GF-D8 (cell line): ENCODE measurements around the gene ZNF512B.

ENCODE experiments used
- DNase-seq: peaks from one replicate; lab custom pipeline; 2025; lab: John Stamatoyannopoulos, UW

Gene ZNF512B

DNA sequence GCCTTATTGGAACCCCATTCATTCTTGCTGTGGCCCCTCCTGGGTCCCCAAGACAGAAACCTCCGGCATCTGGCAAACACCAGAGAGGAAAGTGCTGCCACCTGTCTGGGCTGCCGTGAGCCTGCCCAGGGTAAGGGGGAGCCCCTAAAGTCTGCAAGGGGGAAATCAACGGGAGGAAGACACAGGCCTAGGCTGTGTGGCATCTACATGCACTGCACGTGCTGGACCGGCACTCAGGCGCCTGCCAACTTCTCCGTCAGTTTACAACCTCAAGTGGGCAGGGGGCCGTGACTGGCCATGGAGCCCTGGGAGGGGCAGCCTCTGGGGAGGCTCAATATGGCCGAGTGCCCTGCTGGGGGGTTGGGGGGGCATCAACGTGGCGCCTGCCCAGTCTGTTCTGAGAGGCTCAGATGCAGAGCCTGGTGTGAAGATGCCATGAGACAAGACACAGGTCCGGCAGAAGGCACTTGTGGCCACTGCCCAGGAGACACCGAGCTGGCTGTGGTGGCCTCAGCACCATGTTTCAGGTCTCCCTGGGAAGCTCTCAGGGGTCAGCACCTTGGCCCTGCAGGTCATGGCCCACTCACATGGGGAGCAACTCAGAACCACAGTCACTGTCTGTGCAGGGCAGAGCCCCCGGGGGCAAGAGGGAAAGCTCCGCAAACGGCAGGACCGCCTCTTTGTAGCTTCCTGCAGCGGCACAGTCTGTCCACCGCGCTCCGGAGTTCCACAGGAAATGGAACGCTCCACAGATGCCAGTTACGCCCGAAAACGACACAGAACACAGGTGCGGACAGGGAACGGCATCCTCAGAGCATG, 21.9 kb downstream of the ZNF512B start:
- DNase-seq, result no peak

GRCh38 chr20:63946986-63947637, 22.6 kb downstream of the ZNF512B start:
- no peak for DNase-seq

DNA sequence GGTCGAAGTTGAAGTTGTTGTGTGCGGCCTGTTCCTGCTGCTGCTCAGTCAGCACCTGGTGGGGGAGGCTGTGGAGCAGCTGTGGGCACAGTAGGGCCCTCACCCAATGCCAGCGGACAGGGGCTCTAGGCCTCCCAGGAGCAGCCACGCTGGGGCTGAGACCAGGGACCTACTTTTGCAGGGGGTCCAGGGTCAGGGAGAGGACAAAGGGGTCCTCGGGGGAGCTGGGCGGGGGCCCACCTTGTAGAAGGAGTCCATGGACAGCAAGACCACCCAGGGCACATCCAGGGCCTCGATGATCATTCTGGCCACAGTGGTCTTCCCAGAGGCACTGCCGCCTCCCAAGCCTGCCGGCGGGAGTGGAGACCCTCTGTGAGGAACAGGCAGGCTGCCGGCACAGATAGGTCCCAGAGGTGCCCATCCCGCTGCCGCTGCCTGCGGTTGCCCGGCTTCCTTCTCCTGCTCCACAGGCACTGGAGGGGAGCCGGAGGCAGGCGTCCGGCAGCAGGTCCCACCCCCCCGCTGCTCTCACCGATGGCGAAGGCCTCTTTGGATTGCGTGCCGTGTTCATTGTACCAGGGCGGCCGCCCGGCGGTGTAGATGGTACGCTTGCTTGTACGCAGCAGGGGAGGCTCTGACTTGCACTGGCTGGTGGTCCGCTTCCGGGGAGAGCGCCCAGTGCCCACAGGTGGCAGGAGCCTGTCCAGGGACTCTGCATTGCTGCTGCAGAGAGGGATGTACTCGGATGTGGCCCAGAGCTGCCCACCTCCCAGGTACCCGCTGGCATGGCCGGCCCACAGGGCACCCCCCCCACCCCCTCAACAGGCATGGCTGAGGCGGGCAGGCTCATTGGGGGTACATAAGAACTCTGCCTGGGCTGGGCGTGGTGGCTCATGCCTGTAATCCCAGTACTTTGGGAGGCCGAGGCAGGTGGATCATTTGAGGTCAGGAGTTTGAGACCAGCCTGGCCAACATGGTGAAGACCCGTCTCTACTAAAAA, 23.5 kb downstream of the ZNF512B start:
- DNase-seq, result no peak

DNA sequence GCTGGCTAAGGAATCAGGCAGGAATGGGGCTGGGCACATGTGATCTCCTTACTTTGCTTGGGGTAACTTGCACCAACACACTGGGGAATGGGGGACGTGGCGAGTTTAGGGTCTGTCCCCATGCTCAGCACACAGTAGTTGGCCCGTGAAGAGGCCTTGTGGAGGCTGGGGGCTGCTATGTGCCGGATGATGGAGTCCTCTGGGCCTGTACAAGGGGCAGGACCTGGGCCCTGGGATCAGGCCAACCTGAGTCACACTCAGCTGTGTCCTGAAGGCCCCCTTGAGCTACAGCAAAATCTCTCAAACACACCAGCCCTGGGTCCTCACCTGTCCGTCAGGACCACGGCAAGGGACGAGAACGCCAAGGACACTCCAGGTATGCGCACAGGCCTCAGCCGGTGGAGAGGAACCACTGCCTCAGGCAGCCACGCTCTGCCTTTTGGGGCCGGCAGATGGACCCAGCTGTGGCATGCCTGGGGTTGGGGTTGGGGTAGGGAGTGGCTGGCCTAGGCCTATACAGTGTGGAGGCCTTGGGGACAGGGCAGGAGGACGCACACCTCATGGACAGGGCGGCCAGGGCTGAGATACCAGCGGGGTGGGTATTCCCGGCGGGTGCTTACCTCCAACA, 24.6 kb downstream of the ZNF512B start:
- no peak for DNase-seq

DNA sequence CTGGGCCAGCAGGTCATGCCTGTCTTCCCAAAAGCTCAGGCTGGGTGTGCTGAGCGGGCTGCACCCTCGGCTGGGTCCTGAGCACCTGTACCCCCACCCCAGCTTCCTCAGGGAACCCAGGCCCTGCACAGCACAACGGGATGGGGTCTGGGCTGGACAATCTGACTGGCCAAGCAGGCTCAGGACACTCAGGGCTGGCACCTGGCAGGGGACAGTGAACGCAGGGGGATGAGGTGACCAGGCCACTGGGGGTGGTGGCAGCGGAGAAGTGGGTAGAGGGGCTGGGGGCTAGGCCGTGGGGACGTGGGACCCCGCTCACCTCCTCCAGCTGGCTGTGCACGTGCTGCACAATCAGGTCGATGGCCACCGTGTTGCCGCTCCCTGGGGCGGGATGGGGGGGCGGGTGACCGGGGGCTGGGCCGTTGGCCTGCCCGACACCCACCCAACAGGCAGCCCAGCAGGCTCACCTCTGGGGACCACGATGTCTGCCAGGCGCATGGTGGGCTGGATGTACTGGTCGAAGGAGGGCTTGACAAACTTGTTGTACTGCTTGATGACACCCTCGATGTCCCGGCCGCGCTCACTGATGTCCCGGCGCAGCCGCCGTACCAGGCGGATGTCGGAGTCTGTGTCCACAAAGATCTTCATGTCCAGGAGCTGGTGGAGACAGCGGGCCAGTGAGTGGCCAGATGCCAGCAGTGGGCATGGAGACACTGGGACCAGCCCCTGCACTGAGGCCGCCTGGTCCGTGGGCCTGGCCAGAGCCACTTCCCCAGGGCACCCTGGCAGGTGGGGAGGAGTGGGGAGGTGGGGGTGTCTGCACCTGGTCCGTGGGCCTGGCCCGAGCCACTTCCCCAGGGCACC, 25.4 kb downstream of the ZNF512B start:
- no peak for DNase-seq

GRCh38 chr20:63943808-63944077, 26.0 kb downstream of the ZNF512B start:
- DNase-seq, result no peak

DNA sequence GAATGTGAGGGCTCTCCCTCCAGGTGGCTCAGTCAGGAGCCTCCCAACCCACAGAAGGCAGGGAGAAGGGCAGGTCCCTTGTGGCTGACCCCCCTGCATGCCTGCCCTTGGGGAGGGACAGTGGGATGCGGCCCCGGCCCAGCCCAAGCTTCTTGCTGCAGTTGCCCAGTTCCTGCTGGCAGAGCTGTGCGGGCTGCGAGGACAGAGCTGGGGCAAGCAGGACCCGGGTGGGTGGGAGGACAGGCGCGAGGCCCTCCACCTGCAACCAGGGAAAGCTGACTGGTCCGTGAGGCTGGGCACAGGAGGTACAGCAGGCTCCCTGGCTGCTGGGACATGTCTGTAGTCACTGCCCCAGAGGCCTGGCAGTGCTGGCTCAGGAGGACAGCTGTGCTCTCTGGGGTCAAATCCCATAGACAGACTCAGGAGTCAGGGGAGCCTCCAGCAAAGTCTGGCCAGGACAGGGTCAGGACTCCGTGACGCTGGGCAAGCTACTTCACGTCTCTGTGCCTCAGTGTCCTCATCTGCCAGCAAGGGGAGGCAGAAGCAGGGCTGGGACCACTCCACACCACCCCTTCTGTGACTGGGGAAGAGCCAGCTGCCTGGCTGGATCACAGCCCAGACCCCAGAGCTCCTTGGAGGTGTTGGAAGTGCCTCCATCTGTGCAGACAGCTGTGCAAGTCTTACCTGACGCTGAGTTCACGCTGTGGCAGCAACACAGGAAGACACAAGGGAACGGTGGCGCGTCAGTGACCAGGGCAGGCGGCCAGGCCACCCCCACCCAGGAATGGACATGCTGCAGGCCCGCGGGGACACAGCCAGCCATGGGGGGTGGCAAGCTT, 26.5 kb downstream of the ZNF512B start:
- DNase-seq, result no peak

DNA sequence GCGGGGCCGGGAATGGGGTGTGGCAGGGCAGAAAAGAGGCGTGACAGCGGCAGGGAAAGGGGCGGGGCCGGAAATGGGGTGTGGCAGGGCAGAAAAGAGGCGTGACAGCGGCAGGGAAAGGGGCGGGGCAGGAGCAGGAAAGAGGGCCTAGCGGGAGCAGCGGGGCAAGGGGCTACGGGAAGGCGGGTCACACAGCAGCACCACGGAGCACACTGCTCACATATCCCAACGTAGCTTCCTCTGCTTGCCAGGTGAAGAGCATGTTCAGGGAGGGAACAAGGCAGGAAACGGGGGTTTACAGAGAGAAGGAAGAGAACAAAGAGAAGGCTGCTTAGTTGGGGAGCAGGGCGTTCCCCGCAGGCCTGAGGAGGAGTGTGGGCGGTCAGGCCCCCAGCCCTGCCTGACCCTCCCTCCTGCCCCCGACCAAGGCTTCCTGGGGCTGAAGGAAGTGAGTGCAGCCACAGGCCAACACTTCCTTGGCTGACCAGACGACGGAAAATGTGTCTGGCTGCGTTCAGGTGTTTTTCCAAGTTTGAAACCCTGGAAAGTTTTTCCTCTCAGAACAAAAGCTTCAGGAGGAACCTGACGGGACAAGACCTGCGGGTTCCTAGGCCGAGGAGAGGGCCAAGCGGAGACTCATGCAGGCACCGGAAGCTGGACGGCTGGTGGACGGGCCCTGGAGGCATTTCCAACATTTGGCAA, 27.3 kb downstream of the ZNF512B start:
- no peak for DNase-seq

DNA sequence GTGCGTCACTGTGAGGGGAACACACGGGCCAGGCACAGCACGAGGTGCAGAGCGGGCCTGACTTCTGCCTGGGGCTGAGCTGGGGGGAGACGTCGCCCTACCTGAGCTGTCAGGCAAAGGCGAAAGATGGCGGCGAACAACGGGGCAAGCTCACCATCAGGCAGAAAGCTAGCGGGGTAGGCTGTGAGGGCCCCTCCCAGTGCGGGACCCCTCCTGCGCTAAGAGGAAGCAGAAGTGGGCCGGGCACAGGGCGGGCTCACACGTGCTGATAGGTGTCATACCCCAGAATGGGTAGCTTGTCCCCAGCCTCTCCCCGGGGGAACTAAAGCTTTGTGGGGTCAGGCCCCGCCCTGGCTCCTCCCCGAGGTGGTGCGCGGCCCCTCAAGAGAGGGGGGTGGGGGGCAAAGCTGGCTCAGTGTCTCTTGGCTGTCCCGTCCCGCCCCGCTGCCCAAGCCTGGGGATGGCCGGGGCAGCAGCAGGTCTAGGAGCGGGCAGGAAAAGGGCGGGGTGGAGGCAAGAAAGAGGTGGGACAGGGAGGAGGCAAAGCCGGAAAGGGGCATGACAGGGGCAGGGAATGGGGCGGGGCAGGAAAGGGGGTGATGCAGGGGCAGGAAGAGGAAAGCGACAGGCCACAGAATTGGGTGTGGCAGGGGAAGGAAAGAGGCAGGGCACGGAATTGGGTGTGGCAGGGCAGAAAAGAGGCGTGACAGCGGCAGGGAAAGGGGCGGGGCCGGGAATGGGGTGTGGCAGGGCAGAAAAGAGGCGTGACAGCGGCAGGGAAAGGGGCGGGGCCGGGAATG, 28.2 kb downstream of the ZNF512B start:
- peak; percentile 82 for DNase-seq

DNA sequence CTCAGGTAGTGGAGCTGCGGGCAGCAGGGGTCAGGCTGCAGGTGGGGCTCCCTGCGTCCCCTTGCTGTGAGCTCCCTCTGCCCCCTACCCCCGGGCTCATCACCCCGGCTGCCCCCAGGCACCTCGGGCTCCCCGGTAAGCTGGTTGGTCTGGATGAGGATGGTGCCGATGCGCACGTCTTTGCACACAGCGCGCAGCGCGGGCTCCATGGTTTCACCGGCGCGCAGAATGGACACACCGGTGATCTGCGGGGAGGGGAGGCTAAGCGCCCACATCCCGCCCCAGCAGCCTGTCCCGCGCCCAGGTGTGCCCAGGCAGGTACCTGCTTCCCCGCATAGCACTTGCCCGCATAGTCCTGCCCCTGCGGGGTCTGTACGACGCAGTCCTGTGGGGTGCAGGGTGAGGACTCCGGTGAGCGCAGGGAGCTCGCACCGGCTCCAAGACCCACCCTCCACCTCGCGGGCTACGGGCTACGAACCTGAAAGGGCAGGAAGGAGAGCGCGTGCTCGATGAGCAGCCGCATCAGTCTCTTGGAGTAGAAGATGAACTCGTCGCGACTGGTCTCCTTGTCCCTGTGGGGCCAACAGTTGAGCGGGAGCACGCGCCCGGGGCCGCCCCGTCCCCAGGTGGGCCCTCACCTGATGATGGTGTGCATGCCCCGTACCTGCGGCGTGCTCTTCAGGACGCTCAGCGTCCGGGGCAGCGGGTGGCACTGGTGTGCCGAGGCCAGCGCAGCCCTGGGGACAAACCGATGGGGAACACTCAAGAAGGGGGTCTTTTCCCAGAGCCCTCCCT, 29.1 kb downstream of the ZNF512B start:
- DNase-seq, result no peak

DNA sequence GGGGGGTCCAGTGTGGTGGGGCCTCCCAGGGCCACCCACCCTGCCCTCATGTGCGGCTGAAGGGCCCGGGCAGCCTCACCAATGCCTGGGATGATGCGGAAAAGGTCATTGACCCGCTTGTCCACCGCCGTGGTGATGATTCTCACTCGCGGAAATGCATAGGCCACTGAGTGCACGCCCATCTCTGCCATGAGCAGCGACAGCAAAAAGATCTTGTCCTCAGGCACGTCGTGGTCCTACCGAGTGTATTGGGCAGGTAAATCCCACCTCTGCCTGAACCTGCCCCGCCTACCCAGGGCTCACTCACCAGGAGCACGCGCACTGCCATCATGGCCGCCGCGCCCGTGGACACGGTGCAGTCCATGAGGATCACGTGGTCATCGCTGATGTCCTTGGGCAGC, 29.7 kb downstream of the ZNF512B start:
- no peak for DNase-seq

GRCh38 chr20:63939061-63939935, 30.4 kb downstream of the ZNF512B start:
- DNase-seq, result no peak

GRCh38 chr20:63937596-63937995, 32.1 kb downstream of the ZNF512B start:
- DNase-seq, result no peak

DNA sequence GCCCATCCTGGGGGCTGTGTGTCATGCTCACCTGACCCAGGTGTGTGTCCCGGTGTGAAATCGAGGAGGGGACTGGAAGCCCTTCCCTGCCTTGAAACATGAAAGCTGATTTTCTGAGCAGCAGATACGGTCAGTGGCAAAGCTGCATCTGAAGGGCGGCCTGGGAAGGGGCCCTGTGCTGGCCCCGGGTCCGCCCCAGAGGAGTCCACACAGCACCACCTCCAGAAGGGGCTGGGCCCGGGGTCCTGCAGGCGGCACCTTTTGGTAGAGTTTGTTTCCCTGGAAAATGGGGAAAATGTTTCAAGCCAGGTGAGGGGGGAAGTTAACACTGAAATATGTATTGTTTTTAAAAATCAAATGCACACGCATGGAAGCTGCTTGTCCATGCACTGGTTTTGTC, 34.3 kb downstream of the ZNF512B start:
- no peak for DNase-seq

- DNase-seq, result no peak
Measured at GRCh38 chr20:63934271-63935068, 35.3 kb downstream of the ZNF512B start.

GRCh38 chr20:63933646-63934045, 36.1 kb downstream of the ZNF512B start:
- no peak for DNase-seq
